BLaER1 treated with 17β-estradiol and CSF1 and Interleukin-3, amounts not matched to agents 10 nM and 100 nM (cell line): ENCODE data around the gene DSC2.

Experiments used
- H3K27ac ChIP-seq, 11 experiments: shearing (Covaris generic); formaldehyde crosslinking; 2 replicates each; pipeline ENCODE4 v1.8.1; 2022
- H3K27me3 ChIP-seq, 11 experiments: shearing (Covaris generic); formaldehyde crosslinking; 2 replicates each; pipeline ENCODE4 v1.8.1; 2022
- H3K36me3 ChIP-seq, 11 experiments: shearing (Covaris generic); formaldehyde crosslinking; 2 replicates each; pipeline ENCODE4 v1.8.1; 2022
- H3K4me1 ChIP-seq, 10 experiments: shearing (Covaris generic); formaldehyde crosslinking; 2 replicates each; pipeline ENCODE4 v1.8.1; 2022
- H3K4me2 ChIP-seq, 11 experiments: shearing (Covaris generic); formaldehyde crosslinking; 2 replicates each; pipeline ENCODE4 v1.8.1; 2022
- H3K4me3 ChIP-seq, 10 experiments: shearing (Covaris generic); formaldehyde crosslinking; 2 replicates each; pipeline ENCODE4 v1.8.1; 2022
- H3K9ac ChIP-seq, 11 experiments: shearing (Covaris generic); formaldehyde crosslinking; 2 replicates each; pipeline ENCODE4 v1.8.1; 2022
- H3K9me3 ChIP-seq, 11 experiments: shearing (Covaris generic); formaldehyde crosslinking; replicated peaks in 1 of 11; 2 replicates each; pipeline ENCODE4 v1.8.1; 2022
- H4K20me1 ChIP-seq, 11 experiments: shearing (Covaris generic); formaldehyde crosslinking; 2 replicates each; pipeline ENCODE4 v1.8.1; 2022
- Cebpa-rat ChIP-seq, 11 experiments: shearing (Covaris generic); IDR thresholded peaks; 2 replicates each; pipeline ENCODE4 v1.8.1; 2022

The DSC2 gene

DNA sequence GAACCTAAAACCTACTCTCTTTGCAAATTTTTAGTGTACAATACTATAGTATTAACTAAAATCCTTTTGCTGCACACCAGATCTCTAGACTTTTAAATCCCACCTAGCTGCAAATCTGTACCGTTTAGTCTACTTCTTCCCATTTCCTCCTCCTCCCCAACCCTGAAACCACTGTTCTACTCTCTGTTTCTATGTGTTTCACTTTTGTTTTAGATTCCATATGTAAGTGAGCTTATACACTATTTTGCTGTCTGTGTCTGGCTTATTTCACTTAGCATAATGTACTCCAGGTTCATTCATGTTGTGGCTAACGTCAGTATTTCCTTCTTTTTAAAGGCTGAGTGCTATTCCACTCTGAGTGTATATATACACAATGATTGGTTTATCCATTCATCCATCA is 18.4 kb upstream of the DSC2 start:
- TF ChIP-seq Cebpa-rat (IDR thresholded peaks at IDR 0.05), result no peak
- Histone ChIP-seq H3K9me3 (no peaks in the 10 kb centered on the region), H4K20me1 (no peaks in the 10 kb centered on the region), H3K4me2 (no peak overlapping the region), H3K27ac (no peak overlapping the region), H3K4me1 (no peaks in the 10 kb centered on the region), H3K9ac (no peak overlapping the region), H3K27me3 (no peaks in the 10 kb centered on the region), H3K36me3 (no peaks in the 10 kb centered on the region), H3K4me3 (no peak overlapping the region)

DNA sequence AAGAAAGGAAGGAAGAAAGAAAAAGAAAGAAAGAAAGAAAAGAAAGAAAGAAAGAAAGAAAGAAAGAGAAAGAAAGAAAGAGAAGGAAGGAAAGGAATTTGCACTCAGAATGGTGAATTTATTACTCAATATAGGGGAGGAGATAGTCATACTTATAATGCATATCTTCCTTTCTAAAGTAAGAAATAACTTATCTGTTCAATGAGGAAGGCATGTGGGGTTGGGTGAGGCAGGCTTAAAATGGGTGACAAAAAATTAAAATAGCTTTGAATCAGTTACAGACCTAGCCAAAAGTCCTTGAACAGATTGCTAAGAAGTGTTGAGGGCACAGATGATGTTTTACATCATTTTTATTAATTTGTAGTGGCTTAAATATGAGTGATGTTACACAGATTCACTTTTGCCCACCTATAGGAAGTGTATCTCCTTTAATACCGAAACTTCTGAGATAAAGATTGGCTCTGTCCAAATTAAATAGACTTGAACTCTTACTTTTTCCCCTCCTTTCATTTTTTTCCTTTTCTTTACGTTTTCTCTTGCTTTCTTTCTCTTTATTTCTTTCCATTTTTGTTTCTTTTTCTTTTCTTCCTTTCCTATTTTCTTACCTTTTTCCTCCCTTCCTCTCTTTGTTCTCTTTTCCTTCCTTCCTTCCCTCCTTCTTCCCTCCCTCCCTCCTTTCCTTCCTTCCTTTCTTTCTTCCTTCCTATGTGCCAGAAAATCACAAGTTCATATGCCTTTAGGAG is 14.8 kb upstream of the DSC2 start:
- TF ChIP-seq Cebpa-rat (IDR thresholded peaks at IDR 0.05), result no peak
- H3K27ac ChIP-seq, result no peak overlapping the region

DNA sequence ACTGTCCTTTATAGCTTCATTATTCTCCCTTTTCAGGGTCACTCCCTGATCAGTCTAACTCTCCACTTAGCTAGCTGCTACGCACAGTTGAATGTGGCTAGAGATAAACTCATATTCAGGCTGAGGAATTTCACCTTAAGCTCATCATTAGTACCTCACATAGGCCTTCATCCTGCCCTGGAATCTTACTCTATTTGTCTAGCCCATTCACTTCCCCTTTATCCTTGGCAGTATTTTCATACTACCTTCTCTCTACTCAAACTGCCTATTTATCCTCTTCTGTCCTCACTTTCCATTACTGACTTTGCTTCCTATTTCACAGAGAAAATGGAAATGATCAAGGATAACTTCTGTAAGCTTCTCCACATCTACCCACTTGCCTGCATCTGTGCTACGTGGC is 10.6 kb upstream of the DSC2 start:
- H3K36me3 ChIP-seq, result no peaks in the 10 kb centered on the region
- H3K27me3 ChIP-seq, result no peaks in the 10 kb centered on the region
- no peak for TF ChIP-seq Cebpa-rat (IDR thresholded peaks at IDR 0.05)
- no peak overlapping the region for H3K27ac ChIP-seq
- H3K4me3 ChIP-seq, result no peak overlapping the region
- no peak overlapping the region for H3K9ac ChIP-seq
- H4K20me1 ChIP-seq, result no peaks in the 10 kb centered on the region
- no peaks in the 10 kb centered on the region for H3K9me3 ChIP-seq
- no peak overlapping the region for H3K4me2 ChIP-seq
- no peaks in the 10 kb centered on the region for H3K4me1 ChIP-seq

More for the DNA sequence above, 14.8 kb upstream of the DSC2 start:
- no peak overlapping the region for H3K4me3 ChIP-seq
- no peaks in the 10 kb centered on the region for H3K36me3 ChIP-seq
- H3K4me2 ChIP-seq, result no peak overlapping the region
- no peaks in the 10 kb centered on the region for H3K27me3 ChIP-seq
- H3K9me3 ChIP-seq, result no peaks in the 10 kb centered on the region
- no peaks in the 10 kb centered on the region for H4K20me1 ChIP-seq
- no peak overlapping the region for H3K9ac ChIP-seq
- no peaks in the 10 kb centered on the region for H3K4me1 ChIP-seq

DNA sequence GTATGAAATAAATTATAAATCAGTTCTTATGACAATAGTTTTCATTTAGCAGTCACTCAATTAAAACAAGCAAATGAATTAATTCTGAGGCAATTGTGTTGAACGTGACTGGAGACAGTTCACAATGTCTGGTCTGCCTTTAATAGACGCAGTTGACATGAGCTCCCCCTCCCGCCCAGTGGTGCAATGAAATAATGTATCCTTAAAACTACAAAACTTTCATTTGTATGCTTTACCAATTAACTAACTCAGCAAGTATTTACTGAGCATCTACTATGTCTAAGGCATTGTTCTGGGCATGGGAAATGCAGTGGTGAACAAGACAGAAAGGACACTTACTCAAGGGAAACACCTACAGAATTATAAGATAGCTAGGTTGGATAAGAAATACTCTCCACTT is 3.5 kb upstream of the DSC2 start:
- H3K27me3 ChIP-seq, result no peaks in the 10 kb centered on the region
- no peaks in the 10 kb centered on the region for H3K36me3 ChIP-seq
- no peaks in the 10 kb centered on the region for H4K20me1 ChIP-seq
- H3K4me1 ChIP-seq, result no peaks in the 10 kb centered on the region
- no peak overlapping the region for H3K27ac ChIP-seq
- no peak overlapping the region for H3K4me2 ChIP-seq
- no peak overlapping the region for H3K9ac ChIP-seq
- peaks cover 13 to 18% (median 16%) of the 10 kb centered on the region in 11 experiments; a peak in 20 of 22 replicates for H3K9me3 ChIP-seq
- H3K4me3 ChIP-seq, result no peak overlapping the region
- no peak for TF ChIP-seq Cebpa-rat (IDR thresholded peaks at IDR 0.05)

DNA sequence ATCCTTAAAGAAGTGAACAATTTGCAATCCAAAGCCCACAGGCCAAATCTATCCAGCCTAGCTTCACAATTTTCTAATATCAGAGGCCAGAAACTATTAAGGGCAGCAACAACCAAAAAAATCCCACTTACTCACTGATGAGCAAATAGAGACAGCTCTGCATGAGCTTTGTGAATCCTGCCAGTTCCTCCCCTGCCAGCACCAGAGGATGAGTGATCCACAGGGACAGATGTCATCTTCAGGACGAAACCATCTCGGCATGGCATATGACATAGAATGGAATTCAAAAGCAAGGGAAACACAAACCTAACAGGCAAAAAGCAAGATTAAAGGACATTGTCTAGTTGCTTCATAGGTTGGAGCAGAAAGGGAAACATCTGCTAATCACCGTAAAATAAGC is 2.2 kb upstream of the DSC2 start:
- no peaks in the 10 kb centered on the region for H3K4me1 ChIP-seq
- no peaks in the 10 kb centered on the region for H3K27me3 ChIP-seq
- H3K4me2 ChIP-seq, result no peak overlapping the region
- H3K9ac ChIP-seq, result no peak overlapping the region
- no peak for TF ChIP-seq Cebpa-rat (IDR thresholded peaks at IDR 0.05)
- no peaks in the 10 kb centered on the region for H3K36me3 ChIP-seq
- peaks cover 13 to 25% (median 16%) of the 10 kb centered on the region in 11 experiments; a peak in 20 of 22 replicates for H3K9me3 ChIP-seq
- H4K20me1 ChIP-seq, result no peaks in the 10 kb centered on the region
- H3K4me3 ChIP-seq, result no peak overlapping the region
- no peak overlapping the region for H3K27ac ChIP-seq

DNA sequence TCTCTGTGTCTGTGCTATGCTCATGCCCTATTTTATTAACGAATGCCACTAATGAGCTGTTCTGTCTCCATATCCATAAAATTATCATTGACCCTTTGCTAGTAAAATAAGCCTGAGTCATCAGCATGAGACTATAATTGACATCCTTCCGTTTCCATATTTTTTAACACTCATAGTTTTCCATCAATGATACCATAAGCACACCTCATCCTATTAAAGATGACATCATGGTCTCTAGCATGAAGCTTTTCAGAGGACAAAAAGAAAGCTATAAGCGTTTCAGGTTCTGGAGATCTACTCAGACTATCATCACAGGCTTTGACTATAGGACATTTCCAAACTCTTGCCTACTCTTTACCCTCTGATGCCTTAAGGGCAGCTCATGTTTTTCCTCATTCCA is 1.2 kb upstream of the DSC2 start:
- peaks cover 13 to 25% (median 16%) of the 10 kb centered on the region in 11 experiments; a peak in 20 of 22 replicates for H3K9me3 ChIP-seq
- no peak overlapping the region for H3K9ac ChIP-seq
- H4K20me1 ChIP-seq, result no peaks in the 10 kb centered on the region
- TF ChIP-seq Cebpa-rat (IDR thresholded peaks at IDR 0.05), result no peak
- H3K4me1 ChIP-seq, result no peaks in the 10 kb centered on the region
- H3K27me3 ChIP-seq, result no peaks in the 10 kb centered on the region
- H3K36me3 ChIP-seq, result no peaks in the 10 kb centered on the region
- H3K27ac ChIP-seq, result no peak overlapping the region
- no peak overlapping the region for H3K4me2 ChIP-seq
- H3K4me3 ChIP-seq, result no peak overlapping the region

DNA sequence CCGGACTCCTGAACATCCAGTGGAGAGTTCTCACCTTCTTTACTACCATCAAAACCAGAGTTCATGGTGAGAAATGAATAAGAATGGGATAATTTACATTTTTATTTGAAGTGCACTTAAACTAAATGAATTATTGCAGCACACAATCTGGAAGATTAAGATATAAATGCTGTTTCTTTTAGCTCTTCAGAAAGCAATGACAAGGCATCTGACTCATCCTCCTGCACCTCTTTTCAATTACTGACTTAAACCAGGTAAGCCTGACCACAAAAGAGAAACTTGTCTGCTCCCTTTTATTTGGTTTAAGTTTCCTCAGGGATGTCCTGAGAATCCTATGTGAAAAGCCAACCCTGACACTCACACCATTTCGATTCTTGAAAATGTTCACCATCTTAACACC is 720 bp upstream of the DSC2 start:
- Histone ChIP-seq H3K27me3 (no peaks in the 10 kb centered on the region), H3K9me3 (peaks cover 13 to 25% (median 16%) of the 10 kb centered on the region in 11 experiments; a peak in 20 of 22 replicates), H3K36me3 (no peaks in the 10 kb centered on the region), H3K4me3 (no peak overlapping the region), H3K4me1 (no peaks in the 10 kb centered on the region), H4K20me1 (no peaks in the 10 kb centered on the region), H3K4me2 (no peak overlapping the region), H3K9ac (no peak overlapping the region), H3K27ac (no peak overlapping the region)
- TF ChIP-seq Cebpa-rat (IDR thresholded peaks at IDR 0.05), result no peak

DNA sequence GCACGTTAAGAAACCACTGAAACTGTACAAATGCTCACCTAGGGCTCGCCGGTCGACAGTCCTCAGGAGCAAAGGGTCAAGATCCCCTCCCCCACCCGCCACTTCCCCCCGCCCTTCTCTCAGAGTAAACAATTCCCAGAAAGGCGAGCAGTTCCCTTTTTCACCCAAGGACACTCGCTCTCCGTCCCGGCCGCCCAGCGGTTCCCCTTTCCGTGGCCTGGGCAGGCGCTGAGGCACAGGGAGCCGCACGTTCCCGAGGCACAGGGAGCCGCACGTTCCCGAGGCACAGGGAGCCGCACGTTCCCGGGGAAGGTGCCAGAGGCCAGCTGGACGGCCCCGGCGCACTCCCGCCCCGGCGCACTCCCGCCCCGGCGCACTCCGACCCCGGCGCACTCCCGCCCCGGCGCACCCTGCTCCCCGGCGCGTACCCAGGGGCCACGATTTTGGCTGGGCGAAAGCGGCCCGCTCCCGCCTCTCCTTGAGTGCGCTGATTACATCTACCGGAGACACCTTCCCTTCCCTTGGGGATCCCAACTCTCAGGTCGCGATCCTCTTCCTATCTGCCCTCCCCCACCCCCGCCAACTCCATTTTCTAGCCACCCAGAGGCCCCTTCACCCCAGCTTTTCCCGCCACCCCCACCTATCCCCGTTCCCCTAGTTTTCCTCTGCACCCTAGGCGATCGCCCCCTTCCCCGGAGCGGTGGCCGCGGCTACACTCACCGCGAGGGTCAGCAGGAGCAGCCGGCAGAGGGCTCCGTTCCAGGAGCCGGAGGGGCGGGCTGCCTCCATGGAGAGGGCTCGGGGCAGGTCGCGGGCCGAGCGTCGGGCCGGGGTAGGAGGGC is 817 bp downstream of the DSC2 start:
- Histone ChIP-seq H3K4me3 (no peak overlapping the region), H3K9ac (no peak overlapping the region), H4K20me1 (no peaks in the 10 kb centered on the region), H3K27me3 (no peaks in the 10 kb centered on the region), H3K27ac (no peak overlapping the region), H3K4me2 (no peak overlapping the region), H3K4me1 (no peaks in the 10 kb centered on the region), H3K36me3 (no peaks in the 10 kb centered on the region), H3K9me3 (peaks cover 13 to 25% (median 16%) of the 10 kb centered on the region in 11 experiments; a peak in 20 of 22 replicates)
- no peak for TF ChIP-seq Cebpa-rat (IDR thresholded peaks at IDR 0.05)

DNA sequence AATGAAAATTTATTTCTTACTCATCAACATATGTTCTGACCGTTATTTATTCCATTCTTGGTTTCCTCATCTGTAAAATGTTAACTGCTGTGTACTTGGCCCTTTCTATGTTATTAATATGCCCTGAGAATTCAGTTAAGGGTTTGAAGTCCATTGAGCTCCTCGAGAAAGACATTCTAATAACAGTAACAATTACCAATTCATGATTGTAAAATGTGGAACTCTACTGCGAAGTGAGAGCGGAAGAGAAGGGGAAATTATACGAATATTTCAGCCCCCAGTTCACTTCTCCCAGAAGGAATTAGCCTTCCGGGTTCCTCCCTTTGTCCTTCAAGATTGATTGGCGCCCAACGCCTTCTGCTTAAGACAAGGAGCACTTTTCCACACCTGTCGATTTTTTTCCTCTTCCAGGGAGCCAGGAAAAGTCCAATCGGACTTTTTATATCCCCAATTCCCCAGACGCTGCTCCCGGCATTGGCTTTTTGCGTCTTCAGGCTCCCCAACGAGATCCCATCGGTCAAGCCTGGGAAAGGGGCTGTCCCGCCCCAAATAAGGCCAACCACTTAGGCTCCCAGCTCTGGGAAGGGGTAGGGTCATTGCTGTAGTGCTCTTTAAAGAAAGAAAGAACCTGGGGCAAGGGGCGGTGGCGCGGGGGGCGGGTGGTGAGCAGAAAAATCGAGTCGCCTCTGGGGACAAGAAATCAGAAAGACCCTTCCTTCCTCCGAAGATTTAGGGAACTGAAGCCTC is 1.6 kb downstream of the DSC2 start:
- Histone ChIP-seq H3K36me3 (no peaks in the 10 kb centered on the region), H3K4me1 (no peaks in the 10 kb centered on the region), H4K20me1 (no peaks in the 10 kb centered on the region), H3K9ac (no peak overlapping the region), H3K9me3 (peaks cover 13 to 25% (median 16%) of the 10 kb centered on the region in 11 experiments; a peak in 20 of 22 replicates), H3K27me3 (no peaks in the 10 kb centered on the region), H3K4me2 (no peak overlapping the region), H3K4me3 (no peak overlapping the region), H3K27ac (no peak overlapping the region)
- no peak for TF ChIP-seq Cebpa-rat (IDR thresholded peaks at IDR 0.05)
